ENCODE data around the gene SERPINB10. TPM values are rescaled to one million over a fixed set of nuclear protein-coding genes. Genes with fewer than 3 reads are reported as not detected.
A peak's percentile ranks its signal among the peaks of the same experiment; 100 is the strongest.

Gene SERPINB10
- total RNA-seq, 1 donor from 2014 or later: not detected

DNA sequence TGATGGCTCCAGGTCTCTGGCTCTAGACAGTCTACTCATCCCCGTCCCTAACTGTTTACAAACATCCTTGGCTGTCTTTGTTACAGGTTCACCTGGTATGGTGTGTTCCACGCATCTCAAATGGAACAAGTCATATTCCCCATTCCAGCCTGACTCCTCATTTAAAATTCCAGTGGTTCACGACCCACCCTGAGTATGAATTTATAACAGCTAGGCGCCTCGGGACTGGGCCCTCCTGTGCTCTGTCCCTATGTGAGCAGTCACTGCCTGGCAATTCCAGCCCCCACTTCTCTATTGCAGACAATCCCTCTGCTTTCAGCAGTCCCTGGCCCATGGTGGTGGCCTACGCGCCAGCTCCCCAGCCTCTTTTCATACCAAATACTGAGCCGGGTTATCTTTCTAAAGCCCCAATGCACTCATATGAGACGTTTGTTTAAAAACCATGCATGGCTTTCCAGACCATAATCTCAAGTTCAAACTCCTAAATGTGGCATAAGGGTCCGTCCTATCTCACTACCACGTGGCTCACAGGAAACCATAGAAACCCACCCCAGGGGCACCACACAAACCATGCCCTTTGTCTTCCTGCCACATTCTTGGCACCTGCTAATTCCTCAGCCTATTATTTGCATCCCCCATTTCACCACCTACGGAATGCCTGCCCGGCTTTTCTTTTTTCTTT lies 63.7 kb downstream of the SERPINB10 start:
- peak overlapping the region; percentile 86 for H3K4me3 Mint-ChIP-seq (ENCODE audit: low read depth)
- peak overlapping the region; percentile 100 for H3K27ac Mint-ChIP-seq
- peaks cover 20% of the 10 kb centered on the region for H3K4me1 Mint-ChIP-seq (ENCODE audit: low read depth)
- H3K36me3 Mint-ChIP-seq (ENCODE audit: insufficient read depth): no peaks in the 10 kb centered on the region
- no peak for DNase-seq (ENCODE audit: low spot score, unreplicated experiment)
- peaks cover 4% of the 10 kb centered on the region for H3K27me3 Mint-ChIP-seq
- no peaks in the 10 kb centered on the region for H3K9me3 Mint-ChIP-seq (ENCODE audit: low read depth)
- TF ChIP-seq CTCF (IDR thresholded peaks at IDR 0.05; ENCODE audit: unreplicated experiment): no peak

DNA sequence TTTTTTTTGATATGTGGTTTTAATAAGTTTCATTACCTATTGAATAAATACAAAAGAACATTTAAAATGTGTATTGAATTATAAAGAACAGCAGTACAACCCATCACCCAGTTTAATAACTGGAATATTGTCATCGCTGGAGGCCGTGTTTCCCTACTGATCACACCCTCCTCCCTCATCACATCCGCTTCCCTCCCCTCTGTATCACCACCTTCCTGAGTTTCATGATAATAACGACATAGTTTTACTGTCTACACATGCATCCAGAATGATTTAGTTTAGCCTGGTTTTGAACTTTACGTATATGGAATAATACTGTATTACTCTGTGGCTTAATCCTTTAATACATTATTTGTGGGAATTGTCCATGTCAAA lies 64.2 kb downstream of the SERPINB10 start:
- Mint-ChIP-seq H3K27ac (peak overlapping the region; percentile 78), H3K9me3 (ENCODE audit: low read depth) (no peaks in the 10 kb centered on the region), H3K4me1 (ENCODE audit: low read depth) (peaks cover 20% of the 10 kb centered on the region), H3K36me3 (ENCODE audit: insufficient read depth) (no peaks in the 10 kb centered on the region), H3K27me3 (no peaks in the 10 kb centered on the region), H3K4me3 (ENCODE audit: low read depth) (no peak overlapping the region)
- DNase-seq (ENCODE audit: low spot score, unreplicated experiment): no peak
- TF ChIP-seq CTCF (IDR thresholded peaks at IDR 0.05; ENCODE audit: unreplicated experiment): no peak

DNA sequence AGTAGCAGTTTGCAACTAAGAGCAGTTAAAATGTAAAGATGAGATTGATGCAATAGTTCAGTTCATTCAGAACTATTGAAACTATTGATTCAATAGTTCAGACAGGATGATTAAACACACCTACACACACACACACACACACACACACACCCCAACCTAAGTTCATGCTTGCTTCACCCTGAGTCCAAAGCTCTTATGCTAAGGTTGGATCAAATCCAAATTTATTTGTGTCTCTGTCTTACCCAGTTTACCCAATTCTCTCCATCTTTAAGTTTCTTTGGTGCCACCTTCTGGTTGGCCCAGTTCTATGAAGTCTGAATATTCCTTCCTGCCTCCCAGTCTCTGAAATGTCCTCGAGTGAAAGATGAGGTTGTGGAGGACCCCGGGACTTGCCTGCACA lies 67.2 kb downstream of the SERPINB10 start:
- no peak for DNase-seq (ENCODE audit: low spot score, unreplicated experiment)
- peaks cover 3% of the 10 kb centered on the region for H3K27me3 Mint-ChIP-seq
- no peak for TF ChIP-seq CTCF (IDR thresholded peaks at IDR 0.05; ENCODE audit: unreplicated experiment)

GRCh38 chr18:63975628-63976027 lies 67.9 kb downstream of the SERPINB10 start:
- no peak for DNase-seq (ENCODE audit: low spot score, unreplicated experiment)
- Mint-ChIP-seq H3K27me3 (peaks cover 3% of the 10 kb centered on the region), H3K36me3 (ENCODE audit: insufficient read depth) (no peaks in the 10 kb centered on the region), H3K4me3 (ENCODE audit: low read depth) (no peak overlapping the region), H3K9me3 (ENCODE audit: low read depth) (no peaks in the 10 kb centered on the region), H3K27ac (no peak overlapping the region), H3K4me1 (ENCODE audit: low read depth) (peaks cover 15% of the 10 kb centered on the region)
- no peak for TF ChIP-seq CTCF (IDR thresholded peaks at IDR 0.05; ENCODE audit: unreplicated experiment)

More for the DNA sequence above, 67.2 kb downstream of the SERPINB10 start:
- Mint-ChIP-seq H3K4me3 (ENCODE audit: low read depth) (no peak overlapping the region), H3K27ac (no peak overlapping the region), H3K4me1 (ENCODE audit: low read depth) (peaks cover 15% of the 10 kb centered on the region), H3K9me3 (ENCODE audit: low read depth) (no peaks in the 10 kb centered on the region), H3K36me3 (ENCODE audit: insufficient read depth) (no peaks in the 10 kb centered on the region)

DNA sequence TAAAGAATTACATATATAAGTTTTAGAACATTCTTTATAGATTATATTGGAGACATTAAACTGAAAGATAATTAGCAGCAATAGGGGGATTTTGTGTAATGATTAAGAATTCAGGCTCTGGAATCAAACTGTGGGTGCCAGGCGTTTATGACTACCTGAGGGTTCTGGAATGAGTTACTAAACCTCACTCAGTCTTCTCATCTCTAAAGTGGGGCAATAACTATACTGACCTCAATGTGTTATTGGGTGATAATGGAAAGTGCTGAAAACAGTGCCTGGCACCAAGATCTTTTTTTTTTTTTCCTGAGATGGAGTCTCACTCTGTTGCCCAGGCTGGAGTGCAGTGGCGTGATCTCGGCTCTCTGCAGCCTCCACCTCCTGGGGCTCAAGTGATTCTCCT lies 69.3 kb downstream of the SERPINB10 start:
- no peak for TF ChIP-seq CTCF (IDR thresholded peaks at IDR 0.05; ENCODE audit: unreplicated experiment)
- Mint-ChIP-seq H3K27me3 (peaks cover 3% of the 10 kb centered on the region), H3K4me1 (ENCODE audit: low read depth) (peaks cover 10% of the 10 kb centered on the region), H3K27ac (no peak overlapping the region), H3K9me3 (ENCODE audit: low read depth) (no peaks in the 10 kb centered on the region), H3K4me3 (ENCODE audit: low read depth) (no peak overlapping the region), H3K36me3 (ENCODE audit: insufficient read depth) (no peaks in the 10 kb centered on the region)
- no peak for DNase-seq (ENCODE audit: low spot score, unreplicated experiment)

All from progenitor cell of endocrine pancreas (in vitro differentiated cells).